ENCODE results near the gene PCDHA1. TPM values are rescaled to one million over a fixed set of nuclear protein-coding genes. Genes with fewer than 3 reads are reported as not detected.
"Not testable (repeated sequence)": the region's sequence is repeated elsewhere in the genome, so short reads cannot be mapped to it uniquely, and the experiment has no call there.

Gene PCDHA1
- polyA plus RNA-seq, 1 donor (not counting 4 experiments of a cell fraction or from before 2014, with no cell fraction given) = 0.03 TPM

DNA sequence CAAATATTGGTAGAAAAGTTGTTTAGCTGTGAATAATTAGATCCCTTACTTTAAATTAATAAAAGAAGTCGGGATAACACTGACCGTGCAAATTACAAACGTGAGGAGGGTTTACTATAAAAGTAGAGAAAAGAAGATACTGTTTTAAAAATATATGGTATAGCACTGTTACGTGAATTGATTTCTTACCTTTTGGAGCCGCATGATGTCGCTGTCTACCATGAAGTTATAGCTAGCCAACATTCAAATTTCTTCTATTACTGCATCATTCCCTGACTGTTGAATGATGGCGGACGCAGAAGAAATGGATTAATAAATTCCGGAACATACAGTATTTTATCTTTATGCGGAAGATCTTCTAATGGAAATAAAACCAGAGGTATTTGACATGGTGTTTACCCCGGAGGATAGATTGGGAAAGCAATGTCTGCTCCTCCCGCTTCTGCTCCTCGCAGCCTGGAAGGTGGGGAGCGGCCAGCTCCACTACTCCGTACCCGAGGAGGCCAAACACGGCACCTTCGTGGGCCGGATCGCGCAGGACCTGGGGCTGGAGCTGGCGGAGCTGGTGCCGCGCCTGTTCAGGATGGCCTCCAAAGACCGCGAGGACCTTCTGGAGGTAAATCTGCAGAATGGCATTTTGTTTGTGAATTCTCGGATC lies 41.9 kb downstream of the PCDHA1 start, which contains the start of gene PCDHA6:
Gene PCDHA6, plus strand, starts transcription at position 257 of the 658 bp plus-strand sequence. Its CDS starts 132 bp downstream, at position 389.
- Histone ChIP-seq H3K9me3 (ENCODE audit: control insufficient read depth, low read depth, low read length) (peaks cover 11% of the 10 kb centered on the region), H3K9ac (ENCODE audit: control insufficient read depth, extremely low read depth, insufficient read depth, low read length) (no peak within 1 kb of the TSS), H2AFZ (ENCODE audit: control insufficient read depth, low read length) (no peak within 1 kb of the TSS), H3K36me3 (ENCODE audit: control insufficient read depth in 2 of 2, extremely low read depth in 1 of 2, insufficient read depth in 2 of 2, low read length in 2 of 2) (no peaks in the 10 kb centered on the region), H3K4me2 (ENCODE audit: control insufficient read depth, extremely low read depth, insufficient read depth, low read depth, low read length) (no peak within 1 kb of the TSS), H3K79me2 (ENCODE audit: control insufficient read depth, insufficient read depth, low read length) (no peaks in the 10 kb centered on the region), H3K9me1 (ENCODE audit: control insufficient read depth, extremely low read depth, insufficient read depth, low read length) (no peaks in the 10 kb centered on the region), H3K4me3 (ENCODE audit: control insufficient read depth in 2 of 3, extremely low read depth in 1 of 3, insufficient read depth in 2 of 3, low read depth in 1 of 3, low read length in 3 of 3) (no peak within 1 kb of the TSS), H3K27ac (ENCODE audit: control insufficient read depth, insufficient read depth, low read length) (no peak within 1 kb of the TSS), H3K4me1 (ENCODE audit: control insufficient read depth, extremely low read depth, insufficient read depth, low read length) (no peaks in the 10 kb centered on the region), H3K27me3 (ENCODE audit: control insufficient read depth, extremely low read depth, insufficient read depth, low read length) (no peaks in the 10 kb centered on the region), H4K20me1 (ENCODE audit: control insufficient read depth, extremely low read depth, insufficient read depth, low read length) (no peaks in the 10 kb centered on the region)
- DNase-seq (ENCODE audit: low read depth, low spot score) (no peak), FAIRE-seq (no peak)
- no peak for TF ChIP-seq EZH2 (IDR thresholded peaks at IDR 0.05; ENCODE audit: low read length)
- TF ChIP-seq, protein P1, sequence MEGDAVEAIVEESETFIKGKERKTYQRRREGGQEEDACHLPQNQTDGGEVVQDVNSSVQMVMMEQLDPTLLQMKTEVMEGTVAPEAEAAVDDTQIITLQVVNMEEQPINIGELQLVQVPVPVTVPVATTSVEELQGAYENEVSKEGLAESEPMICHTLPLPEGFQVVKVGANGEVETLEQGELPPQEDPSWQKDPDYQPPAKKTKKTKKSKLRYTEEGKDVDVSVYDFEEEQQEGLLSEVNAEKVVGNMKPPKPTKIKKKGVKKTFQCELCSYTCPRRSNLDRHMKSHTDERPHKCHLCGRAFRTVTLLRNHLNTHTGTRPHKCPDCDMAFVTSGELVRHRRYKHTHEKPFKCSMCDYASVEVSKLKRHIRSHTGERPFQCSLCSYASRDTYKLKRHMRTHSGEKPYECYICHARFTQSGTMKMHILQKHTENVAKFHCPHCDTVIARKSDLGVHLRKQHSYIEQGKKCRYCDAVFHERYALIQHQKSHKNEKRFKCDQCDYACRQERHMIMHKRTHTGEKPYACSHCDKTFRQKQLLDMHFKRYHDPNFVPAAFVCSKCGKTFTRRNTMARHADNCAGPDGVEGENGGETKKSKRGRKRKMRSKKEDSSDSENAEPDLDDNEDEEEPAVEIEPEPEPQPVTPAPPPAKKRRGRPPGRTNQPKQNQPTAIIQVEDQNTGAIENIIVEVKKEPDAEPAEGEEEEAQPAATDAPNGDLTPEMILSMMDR (optimal IDR thresholded peaks at IDR 0.05 in 1 of 3, IDR thresholded peaks at IDR 0.05 in 1 of 3, conservative IDR thresholded peaks at IDR 0.05 in 1 of 3; ENCODE audit: extremely low read depth in 1 of 3, insufficient read depth in 2 of 3, low read length in 3 of 3) = no peak
- dilution Hi-C loops (cut with MboI; ENCODE audit: extremely low pct_ligation_motif_present, low sequenced_read_pairs) = no loop called here

DNA sequence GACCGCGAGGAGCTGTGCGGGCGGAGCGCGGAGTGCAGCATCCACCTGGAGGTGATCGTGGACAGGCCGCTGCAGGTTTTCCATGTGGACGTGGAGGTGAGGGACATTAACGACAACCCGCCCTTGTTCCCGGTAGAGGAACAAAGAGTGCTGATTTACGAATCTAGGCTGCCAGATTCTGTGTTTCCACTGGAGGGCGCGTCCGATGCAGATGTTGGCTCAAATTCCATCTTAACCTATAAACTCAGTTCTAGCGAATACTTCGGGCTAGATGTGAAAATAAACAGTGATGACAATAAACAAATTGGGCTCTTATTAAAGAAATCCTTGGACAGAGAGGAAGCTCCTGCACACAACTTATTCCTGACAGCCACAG lies 42.4 kb downstream of the PCDHA1 start:
- no peaks in the 10 kb centered on the region for H3K4me1 ChIP-seq (ENCODE audit: control insufficient read depth, extremely low read depth, insufficient read depth, low read length)
- H3K27ac ChIP-seq (ENCODE audit: control insufficient read depth, insufficient read depth, low read length) = no peak overlapping the region
- no peak overlapping the region for H2AFZ ChIP-seq (ENCODE audit: control insufficient read depth, low read length)
- no peaks in the 10 kb centered on the region for H3K9me1 ChIP-seq (ENCODE audit: control insufficient read depth, extremely low read depth, insufficient read depth, low read length)
- H3K9me3 ChIP-seq (ENCODE audit: control insufficient read depth, low read depth, low read length) = peaks cover 10% of the 10 kb centered on the region
- no peak overlapping the region for H3K9ac ChIP-seq (ENCODE audit: control insufficient read depth, extremely low read depth, insufficient read depth, low read length)
- TF ChIP-seq EZH2 (IDR thresholded peaks at IDR 0.05; ENCODE audit: low read length) = no peak
- TF ChIP-seq, protein P1 (optimal IDR thresholded peaks at IDR 0.05 in 1 of 3, IDR thresholded peaks at IDR 0.05 in 1 of 3, conservative IDR thresholded peaks at IDR 0.05 in 1 of 3; ENCODE audit: extremely low read depth in 1 of 3, insufficient read depth in 2 of 3, low read length in 3 of 3) = no peak
- H4K20me1 ChIP-seq (ENCODE audit: control insufficient read depth, extremely low read depth, insufficient read depth, low read length) = no peaks in the 10 kb centered on the region
- H3K27me3 ChIP-seq (ENCODE audit: control insufficient read depth, extremely low read depth, insufficient read depth, low read length) = no peaks in the 10 kb centered on the region
- H3K4me3 ChIP-seq (ENCODE audit: control insufficient read depth in 2 of 3, extremely low read depth in 1 of 3, insufficient read depth in 2 of 3, low read depth in 1 of 3, low read length in 3 of 3) = no peak overlapping the region
- dilution Hi-C loops (cut with MboI; ENCODE audit: extremely low pct_ligation_motif_present, low sequenced_read_pairs) = no loop called here
- no peaks in the 10 kb centered on the region for H3K36me3 ChIP-seq (ENCODE audit: control insufficient read depth in 2 of 2, extremely low read depth in 1 of 2, insufficient read depth in 2 of 2, low read length in 2 of 2)
- DNase-seq (ENCODE audit: low read depth, low spot score) = no peak
- no peak overlapping the region for H3K4me2 ChIP-seq (ENCODE audit: control insufficient read depth, extremely low read depth, insufficient read depth, low read depth, low read length)
- H3K79me2 ChIP-seq (ENCODE audit: control insufficient read depth, insufficient read depth, low read length) = no peaks in the 10 kb centered on the region
- no peak for FAIRE-seq

DNA sequence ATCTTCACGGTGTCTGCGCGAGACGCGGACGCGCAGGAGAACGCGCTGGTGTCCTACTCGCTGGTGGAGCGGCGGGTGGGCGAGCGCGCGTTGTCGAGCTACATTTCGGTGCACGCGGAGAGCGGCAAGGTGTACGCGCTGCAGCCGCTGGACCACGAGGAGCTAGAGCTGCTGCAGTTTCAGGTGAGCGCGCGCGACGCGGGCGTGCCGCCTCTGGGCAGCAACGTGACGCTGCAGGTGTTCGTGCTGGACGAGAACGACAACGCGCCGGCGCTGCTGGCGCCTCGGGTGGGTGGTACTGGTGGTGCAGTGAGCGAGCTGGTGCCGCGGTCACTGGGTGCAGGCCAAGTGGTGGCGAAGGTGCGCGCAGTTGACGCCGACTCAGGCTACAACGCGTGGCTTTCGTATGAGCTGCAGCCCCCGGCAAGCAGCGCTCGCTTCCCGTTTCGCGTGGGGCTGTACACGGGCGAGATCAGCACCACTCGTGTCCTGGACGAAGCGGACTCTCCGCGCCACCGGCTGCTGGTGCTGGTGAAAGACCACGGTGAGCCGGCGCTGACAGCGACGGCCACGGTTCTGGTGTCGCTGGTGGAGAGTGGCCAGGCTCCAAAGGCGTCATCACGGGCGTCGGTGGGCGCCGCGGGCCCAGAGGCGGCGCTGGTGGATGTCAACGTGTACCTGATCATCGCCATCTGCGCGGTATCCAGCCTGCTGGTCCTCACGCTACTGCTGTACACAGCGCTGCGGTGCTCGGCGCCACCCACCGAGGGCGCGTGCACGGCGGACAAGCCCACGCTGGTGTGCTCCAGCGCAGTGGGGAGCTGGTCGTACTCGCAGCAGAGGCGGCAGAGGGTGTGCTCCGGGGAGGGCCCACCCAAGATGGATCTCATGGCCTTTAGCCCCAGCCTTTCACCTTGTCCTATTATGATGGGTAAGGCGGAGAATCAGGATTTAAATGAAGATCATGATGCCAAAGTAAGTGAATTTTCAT lies 43.9 kb downstream of the PCDHA1 start:
- FAIRE-seq; H3K79me2 ChIP-seq (ENCODE audit: control insufficient read depth, insufficient read depth, low read length); DNase-seq (ENCODE audit: low read depth, low spot score): not testable (repeated sequence)

More for the DNA sequence above, 43.9 kb downstream of the PCDHA1 start:
- H3K36me3 ChIP-seq (ENCODE audit: control insufficient read depth in 2 of 2, extremely low read depth in 1 of 2, insufficient read depth in 2 of 2, low read length in 2 of 2); H4K20me1 ChIP-seq (ENCODE audit: control insufficient read depth, extremely low read depth, insufficient read depth, low read length); H3K9ac ChIP-seq (ENCODE audit: control insufficient read depth, extremely low read depth, insufficient read depth, low read length); H3K9me3 ChIP-seq (ENCODE audit: control insufficient read depth, low read depth, low read length); H3K4me2 ChIP-seq (ENCODE audit: control insufficient read depth, extremely low read depth, insufficient read depth, low read depth, low read length); H3K4me1 ChIP-seq (ENCODE audit: control insufficient read depth, extremely low read depth, insufficient read depth, low read length); H3K27me3 ChIP-seq (ENCODE audit: control insufficient read depth, extremely low read depth, insufficient read depth, low read length); H3K27ac ChIP-seq (ENCODE audit: control insufficient read depth, insufficient read depth, low read length); H3K4me3 ChIP-seq (ENCODE audit: control insufficient read depth in 2 of 3, extremely low read depth in 1 of 3, insufficient read depth in 2 of 3, low read depth in 1 of 3, low read length in 3 of 3); dilution Hi-C loops (cut with MboI; ENCODE audit: extremely low pct_ligation_motif_present, low sequenced_read_pairs); H2AFZ ChIP-seq (ENCODE audit: control insufficient read depth, low read length); H3K9me1 ChIP-seq (ENCODE audit: control insufficient read depth, extremely low read depth, insufficient read depth, low read length): not testable (repeated sequence)
